Mucosa of stomach (tissue), 1 donor: ENCODE results near the gene EFCAB11.

Source experiments
- H3K27me3 ChIP-seq: one replicate; pipeline ENCODE4 v1.7.0; 2013; ENCODE audit warnings: mild to moderate bottlenecking, low read length; ENCODE audit not compliant: control insufficient read depth, insufficient read depth
- H3K36me3 ChIP-seq: one replicate; pipeline ENCODE4 v1.7.0; 2013; ENCODE audit warnings: low read length; ENCODE audit not compliant: control insufficient read depth, insufficient read depth
- H3K4me1 ChIP-seq: one replicate; pipeline ENCODE4 v1.7.0; 2013; ENCODE audit warnings: mild to moderate bottlenecking, low read length; ENCODE audit not compliant: control insufficient read depth, insufficient read depth
- H3K4me3 ChIP-seq: one replicate; pipeline ENCODE4 v1.7.0; 2013; ENCODE audit warnings: low read length
- H3K9ac ChIP-seq: one replicate; pipeline ENCODE4 v1.7.0; 2013; ENCODE audit warnings: mild to moderate bottlenecking, low read length, moderate library complexity
- H3K9me3 ChIP-seq: one replicate; pipeline ENCODE4 v1.7.0; 2013; ENCODE audit warnings: mild to moderate bottlenecking, low read length, moderate library complexity; ENCODE audit not compliant: control insufficient read depth
- donor health status: Pancreatic carcinoma.

EFCAB11 gene

GRCh38 chr14:89826596-89826995 is 127.9 kb downstream of the EFCAB11 start:
- no peaks in the 10 kb centered on the region for H3K4me1 ChIP-seq
- H3K9ac ChIP-seq: no peak overlapping the region
- no peaks in the 10 kb centered on the region for H3K27me3 ChIP-seq
- H3K4me3 ChIP-seq: no peak overlapping the region
- no peaks in the 10 kb centered on the region for H3K36me3 ChIP-seq
- no peaks in the 10 kb centered on the region for H3K9me3 ChIP-seq

- H3K4me3 ChIP-seq: no peak overlapping the region
- no peaks in the 10 kb centered on the region for H3K27me3 ChIP-seq
- H3K9ac ChIP-seq: no peak overlapping the region
- H3K4me1 ChIP-seq: no peaks in the 10 kb centered on the region
- no peaks in the 10 kb centered on the region for H3K36me3 ChIP-seq
- H3K9me3 ChIP-seq: no peaks in the 10 kb centered on the region
Observed at GRCh38 chr14:89823743-89824142, 130.8 kb downstream of the EFCAB11 start.

GRCh38 chr14:89814126-89814525 is 140.4 kb downstream of the EFCAB11 start:
- Histone ChIP-seq H3K27me3 (no peaks in the 10 kb centered on the region), H3K4me3 (no peak overlapping the region), H3K9ac (no peak overlapping the region), H3K4me1 (no peaks in the 10 kb centered on the region), H3K9me3 (no peaks in the 10 kb centered on the region), H3K36me3 (no peaks in the 10 kb centered on the region)

GRCh38 chr14:89813617-89814031 is 140.9 kb downstream of the EFCAB11 start:
- H3K4me1 ChIP-seq: no peaks in the 10 kb centered on the region
- H3K9me3 ChIP-seq: no peaks in the 10 kb centered on the region
- no peak overlapping the region for H3K9ac ChIP-seq
- H3K4me3 ChIP-seq: no peak overlapping the region
- no peaks in the 10 kb centered on the region for H3K36me3 ChIP-seq
- H3K27me3 ChIP-seq: no peaks in the 10 kb centered on the region

- Histone ChIP-seq H3K27me3 (no peaks in the 10 kb centered on the region), H3K9ac (no peak overlapping the region), H3K36me3 (no peaks in the 10 kb centered on the region), H3K4me1 (no peaks in the 10 kb centered on the region), H3K4me3 (no peak overlapping the region), H3K9me3 (no peaks in the 10 kb centered on the region)
Observed at GRCh38 chr14:89811954-89812575, 142.5 kb downstream of the EFCAB11 start.

- Histone ChIP-seq H3K36me3 (no peaks in the 10 kb centered on the region), H3K9ac (no peak overlapping the region), H3K9me3 (no peaks in the 10 kb centered on the region), H3K27me3 (no peaks in the 10 kb centered on the region), H3K4me1 (no peaks in the 10 kb centered on the region), H3K4me3 (no peak overlapping the region)
Observed at GRCh38 chr14:89810101-89810500, 144.4 kb downstream of the EFCAB11 start.

- Histone ChIP-seq H3K27me3 (no peaks in the 10 kb centered on the region), H3K36me3 (no peaks in the 10 kb centered on the region), H3K4me3 (no peak overlapping the region), H3K9ac (no peak overlapping the region), H3K9me3 (no peaks in the 10 kb centered on the region), H3K4me1 (no peaks in the 10 kb centered on the region)
Observed at GRCh38 chr14:89807892-89808291, 146.6 kb downstream of the EFCAB11 start.

GRCh38 chr14:89807151-89807550 is 147.4 kb downstream of the EFCAB11 start:
- H3K4me3 ChIP-seq: no peak overlapping the region
- H3K9me3 ChIP-seq: no peaks in the 10 kb centered on the region
- H3K9ac ChIP-seq: no peak overlapping the region
- H3K4me1 ChIP-seq: no peaks in the 10 kb centered on the region
- H3K36me3 ChIP-seq: no peaks in the 10 kb centered on the region
- no peaks in the 10 kb centered on the region for H3K27me3 ChIP-seq

- no peaks in the 10 kb centered on the region for H3K27me3 ChIP-seq
- H3K4me3 ChIP-seq: no peak overlapping the region
- no peaks in the 10 kb centered on the region for H3K9me3 ChIP-seq
- H3K36me3 ChIP-seq: no peaks in the 10 kb centered on the region
- H3K9ac ChIP-seq: no peak overlapping the region
- no peaks in the 10 kb centered on the region for H3K4me1 ChIP-seq
Observed at GRCh38 chr14:89806451-89806850, 148.1 kb downstream of the EFCAB11 start.

- H3K36me3 ChIP-seq: no peaks in the 10 kb centered on the region
- H3K27me3 ChIP-seq: no peaks in the 10 kb centered on the region
- H3K4me1 ChIP-seq: no peaks in the 10 kb centered on the region
- H3K9me3 ChIP-seq: no peaks in the 10 kb centered on the region
- no peak overlapping the region for H3K4me3 ChIP-seq
- H3K9ac ChIP-seq: no peak overlapping the region
Observed at GRCh38 chr14:89805501-89805900, 149.0 kb downstream of the EFCAB11 start.

- Histone ChIP-seq H3K27me3 (no peaks in the 10 kb centered on the region), H3K9me3 (no peaks in the 10 kb centered on the region), H3K36me3 (no peaks in the 10 kb centered on the region), H3K4me1 (no peaks in the 10 kb centered on the region), H3K4me3 (no peak overlapping the region), H3K9ac (no peak overlapping the region)
Observed at GRCh38 chr14:89803542-89803941, 151.0 kb downstream of the EFCAB11 start.

GRCh38 chr14:89801136-89801535 is 153.4 kb downstream of the EFCAB11 start:
- no peaks in the 10 kb centered on the region for H3K4me1 ChIP-seq
- no peaks in the 10 kb centered on the region for H3K9me3 ChIP-seq
- H3K9ac ChIP-seq: no peak overlapping the region
- H3K4me3 ChIP-seq: no peak overlapping the region
- no peaks in the 10 kb centered on the region for H3K36me3 ChIP-seq
- H3K27me3 ChIP-seq: no peaks in the 10 kb centered on the region

- no peak overlapping the region for H3K4me3 ChIP-seq
- H3K9ac ChIP-seq: no peak overlapping the region
- no peaks in the 10 kb centered on the region for H3K4me1 ChIP-seq
- no peaks in the 10 kb centered on the region for H3K9me3 ChIP-seq
- H3K27me3 ChIP-seq: no peaks in the 10 kb centered on the region
- H3K36me3 ChIP-seq: no peaks in the 10 kb centered on the region
Observed at GRCh38 chr14:89798212-89798773, 156.2 kb downstream of the EFCAB11 start.
